GM18526 (cell line): Measurements from ENCODE around the gene MT2A.

Experiments used
- POLR2A ChIP-seq: IDR thresholded peaks from 3 replicates; pipeline ENCODE4 v1.6.1; 2011; ENCODE audit not compliant: insufficient read length; ENCODE audit errors: extremely low read depth

Gene MT2A

GRCh38 chr16:56631197-56631596, 22.8 kb downstream of the MT2A start:
- no peak for TF ChIP-seq POLR2A

- no peak for TF ChIP-seq POLR2A
Measured at GRCh38 chr16:56631832-56632155, 23.4 kb downstream of the MT2A start.

GRCh38 chr16:56632156-56632847, 23.9 kb downstream of the MT2A start, which contains the start of gene MT1M:
MT1M (plus strand) TSS chr16:56632659; CDS start chr16:56632732, 73 bp downstream.
- no peak for TF ChIP-seq POLR2A

- TF ChIP-seq POLR2A: no peak
Measured at GRCh38 chr16:56632848-56633365, 24.5 kb downstream of the MT2A start.

GRCh38 chr16:56633535-56633934, 25.2 kb downstream of the MT2A start:
- no peak for TF ChIP-seq POLR2A

- no peak for TF ChIP-seq POLR2A
Measured at GRCh38 chr16:56634715-56635440, 26.5 kb downstream of the MT2A start.

- no peak for TF ChIP-seq POLR2A
Measured at GRCh38 chr16:56635441-56635967, 27.1 kb downstream of the MT2A start.

- TF ChIP-seq POLR2A: no peak
Measured at GRCh38 chr16:56636616-56637413, 28.4 kb downstream of the MT2A start.

- no peak for TF ChIP-seq POLR2A
Measured at GRCh38 chr16:56637814-56638750, 29.7 kb downstream of the MT2A start, which contains the start of gene MT1A. MT1A (plus strand) TSS chr16:56638666; CDS start chr16:56638739, 73 bp downstream.

GRCh38 chr16:56639045-56639444, 30.7 kb downstream of the MT2A start:
- TF ChIP-seq POLR2A: no peak

- no peak for TF ChIP-seq POLR2A
Measured at GRCh38 chr16:56640076-56640475, 31.7 kb downstream of the MT2A start.

- TF ChIP-seq POLR2A: no peak
Measured at GRCh38 chr16:56641166-56641565, 32.8 kb downstream of the MT2A start.

GRCh38 chr16:56643080-56643778, 34.8 kb downstream of the MT2A start:
- no peak for TF ChIP-seq POLR2A

GRCh38 chr16:56643833-56644232, 35.4 kb downstream of the MT2A start:
- TF ChIP-seq POLR2A: no peak

GRCh38 chr16:56645311-56645710, 36.9 kb downstream of the MT2A start:
- TF ChIP-seq POLR2A: no peak
